ENCODE results near the gene RPL29.
"Not testable (repeated sequence)": the region's sequence is repeated elsewhere in the genome, so short reads cannot be mapped to it uniquely, and the experiment has no call there.

Gene RPL29

DNA sequence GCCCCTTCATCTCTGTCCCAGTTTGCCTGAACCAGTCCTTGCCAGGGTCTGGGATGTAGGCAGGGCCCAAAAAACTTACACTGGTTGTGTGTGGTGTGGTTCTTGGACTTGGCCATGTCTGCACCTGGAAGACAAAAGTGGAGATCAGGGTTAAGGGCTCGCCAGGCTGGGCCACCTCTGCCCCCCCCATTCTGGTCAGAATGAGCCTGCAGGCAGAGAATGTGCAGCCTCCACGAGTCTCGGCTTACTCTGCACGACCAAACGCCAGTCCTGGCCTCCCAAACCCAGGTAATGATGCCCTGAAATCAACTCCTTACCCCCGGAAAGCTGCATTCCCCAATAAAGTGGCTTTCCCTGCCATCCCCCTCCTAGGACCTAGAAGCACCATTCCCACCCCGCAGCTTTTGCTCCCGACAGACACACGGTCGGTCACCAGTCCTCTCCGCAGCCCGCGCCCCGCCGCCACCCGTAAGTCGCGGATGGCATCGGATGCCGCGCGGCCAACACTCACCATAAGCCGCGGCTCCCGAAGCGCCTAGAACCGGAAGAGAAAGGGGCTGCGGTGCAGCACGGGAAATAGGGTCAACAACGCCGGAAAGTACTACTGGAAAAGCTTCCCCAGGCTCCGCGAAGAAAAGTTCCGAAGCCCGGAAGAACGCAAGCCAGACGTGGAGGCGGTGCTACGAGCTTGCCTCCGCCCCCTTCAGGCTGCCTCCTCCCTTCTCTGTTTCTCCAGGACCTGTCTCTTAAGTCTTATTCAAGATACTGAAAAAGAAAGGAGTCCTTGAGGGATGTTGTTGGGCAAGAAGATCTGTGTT lies at the start of gene RPL29:
Gene RPL29, minus strand, starts transcription at position 550 of the 818 bp plus-strand sequence. Its CDS starts 434 bp downstream, at position 116.
- DNase-seq: peak; percentile 80

DNA sequence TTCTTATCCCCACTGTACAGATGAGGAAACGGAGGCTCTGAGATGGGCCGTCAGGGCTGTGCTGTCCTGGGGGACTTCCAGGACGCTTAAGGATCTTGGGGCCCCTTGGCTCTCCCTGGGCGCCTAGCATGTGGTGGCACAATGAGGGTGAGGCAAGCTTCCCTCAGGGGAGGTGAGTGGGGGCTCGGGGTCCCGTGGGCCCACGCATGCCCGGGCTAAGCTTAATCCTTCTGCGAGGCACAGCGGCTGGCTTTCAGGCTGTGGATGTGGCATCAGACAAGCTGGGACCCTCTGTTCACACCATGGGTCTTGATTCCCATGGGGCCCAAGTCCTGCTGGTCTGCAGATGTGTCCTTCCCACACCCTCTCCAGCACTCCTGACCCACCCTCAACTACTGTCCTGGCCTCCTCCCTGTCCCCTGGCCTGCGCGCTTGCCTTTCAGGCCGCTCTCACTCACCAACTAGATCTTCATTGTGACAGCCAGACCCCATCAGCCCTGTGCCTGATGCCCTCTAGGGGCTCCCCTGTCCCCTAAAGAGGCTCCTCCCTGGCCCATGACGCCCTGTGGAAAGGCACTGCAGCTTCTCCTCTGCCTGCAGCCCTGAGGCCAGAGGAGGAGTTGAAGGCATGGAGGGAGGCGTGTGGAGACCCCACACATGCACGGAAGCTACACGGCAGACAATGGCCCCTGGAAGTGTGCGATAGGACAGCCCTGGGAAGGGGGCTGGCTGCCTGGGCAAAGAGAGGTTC lies 49.3 kb upstream of the RPL29 start:
- DNase-seq: no peak

DNA sequence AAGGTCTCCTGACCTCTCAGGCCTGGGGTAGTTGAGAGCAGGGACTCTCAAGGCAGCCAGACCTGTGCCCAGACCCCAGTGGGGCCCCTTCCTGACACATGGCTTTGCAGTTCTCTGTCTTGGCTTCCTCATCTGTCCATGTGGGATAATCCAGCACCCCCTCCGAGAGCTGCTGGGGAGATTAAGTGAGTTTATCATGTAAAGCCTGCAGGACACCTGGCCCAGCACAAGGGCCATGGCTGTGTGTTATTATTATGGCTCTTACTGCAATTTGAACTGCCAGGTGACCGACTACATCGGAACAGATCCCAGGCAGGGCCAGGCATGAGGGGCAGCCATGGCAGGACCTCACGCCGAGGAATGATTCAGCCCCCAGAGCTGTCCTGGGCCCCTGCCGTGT lies 48.1 kb upstream of the RPL29 start:
- DNase-seq: no peak

DNA sequence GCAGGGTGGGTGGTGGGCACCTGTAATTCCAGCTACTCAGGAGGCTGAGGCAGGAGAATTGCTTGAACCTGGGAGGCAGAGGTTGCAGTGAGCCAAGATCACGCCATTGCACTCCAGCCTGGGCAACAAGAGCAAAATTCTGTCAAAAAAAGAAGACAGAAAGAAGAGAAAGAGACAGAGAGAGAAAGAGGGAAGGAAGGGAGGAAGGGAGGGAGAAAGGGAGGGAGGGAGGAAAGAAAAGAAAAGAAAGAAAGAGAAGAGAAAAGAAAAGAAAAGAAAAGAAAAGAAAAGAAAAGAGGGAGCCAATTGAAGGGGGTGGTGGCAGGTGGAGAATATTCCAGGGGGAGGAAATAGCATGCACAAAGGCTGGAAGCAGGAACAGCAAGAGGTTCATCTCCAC lies 47.3 kb upstream of the RPL29 start:
- not testable (repeated sequence) for DNase-seq

DNA sequence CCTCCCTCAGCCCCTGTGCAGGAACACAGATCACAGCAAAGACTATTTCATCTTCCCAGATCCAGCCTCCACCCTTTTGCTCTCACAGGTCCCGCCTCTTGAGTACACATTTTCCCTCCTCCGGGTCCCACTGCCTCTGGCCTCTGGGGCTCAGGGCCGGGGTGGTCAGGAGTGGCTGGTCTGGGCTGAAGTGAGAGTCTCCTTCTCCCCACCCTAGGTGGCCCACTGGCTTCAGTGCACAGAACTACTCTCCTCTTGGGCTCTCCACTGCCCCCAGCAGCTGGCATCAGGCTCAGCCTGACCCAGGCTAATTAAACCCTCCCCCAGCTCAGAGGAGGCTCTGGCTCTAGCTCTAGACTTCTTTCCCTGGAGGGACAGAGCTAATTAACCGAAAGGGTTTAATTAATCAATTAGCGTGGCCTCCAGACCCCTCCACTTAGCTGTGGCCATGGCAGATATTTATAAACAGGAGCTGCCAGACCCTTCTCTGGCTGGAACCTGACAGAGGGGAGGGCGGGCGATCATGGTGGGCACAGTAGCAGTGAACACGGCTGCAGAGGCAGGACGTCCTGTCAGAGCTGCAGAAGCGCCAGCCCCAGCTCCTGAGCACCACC lies 45.5 kb upstream of the RPL29 start:
- DNase-seq: peak; percentile 34

DNA sequence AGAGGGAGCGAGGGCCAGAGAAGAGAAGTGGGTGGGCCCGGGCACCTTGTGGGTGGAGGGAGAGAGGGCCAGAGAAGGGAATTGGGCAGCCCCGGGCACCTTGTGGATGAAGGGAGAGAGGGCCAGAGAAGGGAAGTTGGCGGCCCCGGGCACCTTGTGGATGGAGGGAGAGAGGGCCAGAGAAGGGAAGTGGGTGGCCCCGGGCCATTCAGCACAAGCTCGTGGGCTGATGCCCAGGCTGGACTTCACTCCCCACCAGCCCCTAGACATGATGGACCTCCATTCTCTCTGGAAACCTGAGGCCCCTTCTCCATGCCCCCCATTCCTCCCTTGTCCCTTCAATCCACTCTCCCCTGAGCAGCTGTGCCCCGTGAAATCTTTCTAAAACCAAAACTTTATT lies 44.9 kb upstream of the RPL29 start:
- no peak for DNase-seq

DNA sequence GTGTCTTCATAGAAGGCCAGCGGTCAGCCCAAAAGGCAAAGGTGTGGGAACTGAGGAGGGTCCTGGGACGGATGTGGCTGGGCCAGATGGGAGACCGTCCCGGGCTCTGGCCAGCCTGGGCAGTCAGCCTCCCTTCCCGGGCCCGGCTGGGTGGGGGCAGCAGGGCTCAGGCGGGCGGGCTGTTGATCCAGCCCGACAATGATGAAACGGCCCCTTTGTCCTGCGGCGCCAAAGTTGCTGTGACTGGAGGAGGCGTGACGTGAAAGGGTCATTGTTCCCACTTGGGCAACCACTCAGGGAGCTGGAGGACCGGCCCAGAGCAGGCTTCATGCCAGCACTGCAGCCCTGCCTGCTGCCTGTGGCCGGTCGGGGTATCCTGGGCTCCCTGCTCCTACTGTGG lies 44.2 kb upstream of the RPL29 start:
- DNase-seq: no peak

DNA sequence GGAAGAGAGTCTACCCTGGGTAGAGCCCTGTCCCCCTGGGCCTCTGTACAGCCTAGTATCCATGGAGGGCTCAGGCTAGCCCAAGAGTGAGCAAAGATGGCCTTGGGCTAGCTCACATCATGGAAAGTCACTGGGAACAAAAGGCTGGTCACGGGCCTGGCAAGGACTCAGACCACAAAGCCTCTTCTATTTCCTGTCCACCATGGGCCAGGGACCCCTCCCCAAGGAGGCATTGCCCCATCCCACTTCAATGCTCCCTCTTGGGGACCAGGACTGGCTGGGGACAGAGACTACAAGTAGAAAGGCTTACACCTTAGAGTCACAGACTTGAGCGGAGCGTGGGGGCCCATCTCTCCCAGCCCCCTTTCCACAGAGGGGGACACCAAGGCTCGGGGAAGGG lies 43.7 kb upstream of the RPL29 start:
- DNase-seq: no peak

DNA sequence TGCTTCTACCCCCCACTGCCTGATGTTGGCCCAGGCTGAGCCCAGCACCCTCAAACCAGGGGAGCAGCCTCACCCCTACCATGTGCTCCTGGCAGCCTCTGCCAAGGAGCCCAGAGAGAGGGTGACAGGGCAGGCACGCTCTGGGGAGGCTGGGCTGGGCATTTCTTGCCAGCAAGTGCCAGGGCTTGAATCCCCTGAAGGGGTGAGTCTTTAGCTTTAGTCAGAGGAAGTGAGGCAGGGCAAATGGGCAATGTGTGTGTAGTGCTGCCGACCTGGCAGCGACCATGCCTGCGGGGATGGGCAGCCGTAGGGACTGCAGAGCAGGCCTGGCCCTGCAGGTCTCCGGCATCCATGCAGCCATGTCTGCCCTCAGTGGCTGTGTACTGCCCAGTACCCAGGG lies 42.5 kb upstream of the RPL29 start:
- DNase-seq: no peak

DNA sequence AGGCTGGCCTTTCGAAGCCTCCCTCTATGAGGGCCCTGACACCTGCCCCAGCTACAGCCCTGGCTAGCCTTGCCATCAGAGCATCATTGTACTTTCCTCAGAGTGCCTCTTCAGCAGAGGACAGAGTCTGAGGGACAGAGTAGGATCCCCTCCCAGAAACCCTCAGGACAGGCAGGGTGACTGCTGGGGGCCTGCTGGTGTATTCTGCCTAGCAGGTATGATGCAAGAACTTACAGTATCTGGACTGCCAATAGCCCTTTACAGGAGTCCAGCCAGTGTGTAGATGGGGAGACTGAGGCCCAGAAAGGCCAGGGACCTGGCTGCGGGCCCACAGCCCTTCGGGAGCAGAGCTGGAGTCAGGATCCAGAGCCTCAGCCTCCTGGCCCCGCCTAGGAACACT lies 41.6 kb upstream of the RPL29 start:
- DNase-seq: no peak

DNA sequence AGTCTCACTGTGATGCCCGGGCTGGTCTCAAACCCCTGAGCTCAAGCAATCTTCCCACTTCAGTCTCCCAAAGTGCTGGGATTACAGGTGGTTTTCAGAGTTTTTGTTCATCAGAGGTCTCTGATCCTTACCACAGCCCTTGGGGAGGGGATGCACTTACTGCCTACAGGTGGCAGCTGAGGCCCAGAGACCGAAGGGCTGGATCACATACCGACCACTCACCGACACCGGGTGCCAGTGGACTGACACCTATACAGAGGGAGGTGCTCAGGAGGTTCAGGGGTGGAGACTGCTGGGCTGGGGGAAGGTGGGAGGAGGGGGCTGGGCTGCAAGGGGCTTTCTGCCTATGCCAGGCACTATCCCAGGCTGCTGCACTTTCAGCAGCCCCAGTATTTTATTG lies 41.1 kb upstream of the RPL29 start:
- DNase-seq: no peak

DNA sequence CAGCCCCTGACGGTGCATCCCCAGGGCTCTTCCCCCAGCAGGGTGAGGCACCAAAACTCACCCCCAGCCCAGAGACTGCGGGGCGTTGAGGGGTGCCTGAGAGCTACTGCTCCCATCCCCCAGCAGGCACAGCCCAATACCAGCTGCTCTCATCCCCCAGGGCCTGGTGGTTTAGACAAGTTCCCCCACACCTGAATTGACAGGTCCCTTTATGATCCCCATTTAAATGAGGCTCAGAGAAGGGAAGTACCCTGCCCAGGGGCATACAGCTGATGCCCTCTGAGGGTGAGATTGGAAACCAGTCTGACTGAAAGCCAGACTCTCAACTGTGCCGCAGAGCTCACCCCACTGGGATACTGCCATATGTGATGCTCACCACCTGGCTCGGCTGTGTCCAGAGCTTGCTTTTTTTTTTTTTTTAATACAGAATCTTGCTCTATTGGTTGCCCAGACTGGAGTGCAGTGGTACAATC lies 40.6 kb upstream of the RPL29 start:
- no peak for DNase-seq

DNA sequence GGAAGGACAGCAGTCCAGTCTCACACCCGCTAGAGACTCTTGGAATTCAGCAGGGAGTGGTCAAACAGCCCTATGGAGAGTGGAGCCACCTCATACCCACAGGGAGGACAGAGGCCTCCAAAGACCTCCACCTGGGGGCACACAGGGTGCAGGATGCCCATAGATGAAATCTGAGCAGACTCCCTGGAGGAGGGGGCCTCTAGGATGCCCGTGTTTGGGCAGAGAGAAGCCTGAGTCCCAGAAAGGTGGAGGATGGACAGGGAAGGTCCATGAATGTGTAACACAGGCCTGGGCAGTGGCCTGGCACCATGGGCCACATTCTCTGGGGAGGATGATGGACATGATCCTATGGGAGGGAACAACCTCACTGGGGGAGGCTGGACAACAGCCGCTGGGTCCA lies 39.0 kb upstream of the RPL29 start:
- DNase-seq: no peak

DNA sequence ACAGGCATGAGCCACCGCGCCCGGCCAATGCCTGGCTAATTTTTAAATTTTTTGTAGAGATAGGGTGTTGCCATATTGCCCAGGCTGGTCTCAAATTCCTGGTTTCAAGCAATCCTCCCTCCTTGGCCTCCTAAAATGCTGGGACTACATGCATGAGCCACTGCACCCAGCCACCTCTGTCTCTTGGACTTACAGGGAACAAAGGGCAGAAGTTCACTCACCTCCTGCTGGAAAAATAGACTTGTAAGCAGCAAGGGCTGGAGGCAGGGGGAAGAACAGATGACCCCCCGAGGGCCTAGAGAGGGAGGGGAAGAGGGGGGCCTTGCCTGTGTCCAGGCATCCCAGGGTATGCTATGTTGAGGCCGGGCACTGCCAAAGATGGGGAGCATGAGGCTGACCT lies 38.5 kb upstream of the RPL29 start:
- DNase-seq: no peak

DNA sequence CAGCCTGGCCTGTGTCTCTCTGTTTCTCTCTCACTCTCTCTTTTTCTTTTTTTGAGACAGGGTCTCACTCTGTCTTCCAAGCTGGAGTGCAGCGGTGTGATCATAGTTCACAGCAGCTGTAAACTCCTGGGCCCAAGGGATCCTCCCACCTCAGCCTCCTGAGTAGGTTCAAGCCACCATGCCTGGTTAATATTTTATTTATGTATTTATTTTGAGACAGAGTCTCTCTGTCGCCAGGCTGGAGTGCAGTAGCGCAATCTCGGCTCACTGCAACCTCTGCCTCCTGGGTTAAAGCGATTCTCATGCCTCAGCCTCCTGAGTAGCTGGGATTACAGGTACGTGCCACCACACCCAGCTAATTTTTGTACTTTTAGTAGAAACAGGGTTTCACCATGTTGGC lies 38.1 kb upstream of the RPL29 start:
- DNase-seq: not testable (repeated sequence)

DNA sequence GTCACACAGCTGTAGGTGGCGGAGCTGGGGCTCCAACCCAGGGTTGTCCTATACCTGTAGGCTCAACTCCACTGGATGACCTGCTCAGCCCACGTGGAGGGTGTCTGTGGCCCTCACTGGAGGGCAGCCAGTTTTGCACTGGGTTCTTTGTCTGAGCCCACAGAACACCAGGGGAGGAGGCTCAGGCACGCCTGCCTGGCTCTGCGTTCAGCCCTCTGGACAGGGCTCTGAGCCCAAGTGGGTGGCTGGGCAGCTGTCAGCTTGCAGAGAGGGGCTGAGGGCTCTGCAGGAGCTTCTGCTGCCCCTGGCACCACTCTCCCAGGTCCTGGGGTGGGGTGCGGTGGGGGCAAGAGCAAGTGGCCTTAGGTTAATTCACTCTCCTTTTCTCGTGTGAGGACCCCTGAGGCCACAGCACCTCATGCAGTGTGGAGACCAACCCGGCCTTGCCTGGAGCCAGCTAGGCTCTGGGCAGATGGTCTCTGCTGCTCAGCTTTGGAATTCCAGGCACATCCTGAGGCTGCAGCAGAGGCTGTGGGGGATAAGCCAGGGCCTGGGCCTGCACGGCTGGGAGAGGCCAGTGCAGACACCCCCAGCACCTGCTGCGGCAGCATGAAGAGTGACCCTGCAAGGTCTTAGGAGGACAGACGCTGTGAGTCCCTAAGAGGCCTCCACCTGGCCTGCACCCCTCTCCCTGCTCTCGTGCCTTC lies 37.2 kb upstream of the RPL29 start:
- no peak for DNase-seq

DNA sequence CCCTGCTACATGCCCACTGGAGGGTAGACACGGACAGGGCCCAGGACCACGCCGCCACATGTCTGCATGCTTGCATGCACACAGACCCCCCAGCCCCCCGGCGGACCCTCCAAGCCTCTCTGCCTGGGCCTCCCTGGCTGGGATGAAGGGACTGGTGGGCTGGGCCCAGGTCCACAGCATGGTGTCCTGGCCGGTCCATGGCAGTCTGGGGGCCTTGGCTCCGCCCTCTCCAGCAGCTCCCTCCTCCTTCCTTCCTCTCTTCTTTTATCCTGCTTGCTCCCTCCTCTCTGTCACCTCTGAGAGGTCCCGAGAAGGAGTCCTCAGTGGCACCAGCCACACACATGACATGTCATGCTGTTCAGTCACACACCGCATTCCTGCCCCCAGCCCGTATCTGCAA lies 36.2 kb upstream of the RPL29 start:
- no peak for DNase-seq

DNA sequence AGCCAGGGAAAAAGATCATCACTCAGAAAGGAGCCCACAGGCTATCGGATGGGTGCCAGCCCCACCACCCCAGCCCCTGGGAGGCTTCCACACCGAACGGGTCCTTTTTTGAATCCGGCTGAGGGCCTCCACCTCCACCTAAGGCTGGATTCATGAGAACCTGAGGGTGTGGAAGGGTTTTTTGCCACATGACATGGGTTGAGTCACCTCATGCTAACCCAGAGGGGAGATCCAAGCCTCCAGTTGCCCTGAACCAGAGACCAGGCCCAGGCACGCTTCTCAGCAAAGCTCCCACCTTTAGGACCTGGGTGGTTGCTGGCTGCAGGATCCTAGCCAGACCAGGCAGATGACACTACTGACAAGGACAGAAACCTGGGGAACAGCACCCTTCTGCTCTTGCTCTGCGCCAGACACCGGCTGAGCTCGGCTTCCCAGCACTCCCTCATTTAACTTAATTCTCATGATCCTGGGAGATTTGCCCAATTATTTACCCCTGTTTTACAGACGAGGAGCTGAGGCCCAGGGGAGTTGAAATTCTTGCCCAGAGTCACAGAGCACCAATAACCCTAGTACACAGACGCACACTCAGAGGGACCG lies 35.1 kb upstream of the RPL29 start:
- DNase-seq: no peak

DNA sequence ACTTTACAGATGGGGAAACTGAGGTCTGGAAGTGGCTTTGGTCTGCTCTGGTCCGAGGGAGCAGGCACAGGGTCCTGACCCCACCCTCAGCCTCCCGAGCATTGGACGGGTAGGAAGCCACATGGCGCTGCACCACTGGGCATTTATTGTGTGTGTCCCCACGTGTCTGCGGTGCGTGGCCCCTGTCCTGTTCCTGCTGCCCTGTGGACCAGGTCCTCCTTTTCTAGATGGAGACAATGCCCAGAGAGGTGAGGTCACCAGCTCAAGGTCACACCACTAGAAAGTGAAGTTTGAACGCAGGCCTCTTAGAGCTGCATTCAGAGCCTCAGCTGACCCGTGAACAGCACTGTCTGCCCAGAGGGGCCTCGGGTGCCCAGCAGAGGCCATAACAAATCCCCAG lies 33.8 kb upstream of the RPL29 start:
- no peak for DNase-seq

DNA sequence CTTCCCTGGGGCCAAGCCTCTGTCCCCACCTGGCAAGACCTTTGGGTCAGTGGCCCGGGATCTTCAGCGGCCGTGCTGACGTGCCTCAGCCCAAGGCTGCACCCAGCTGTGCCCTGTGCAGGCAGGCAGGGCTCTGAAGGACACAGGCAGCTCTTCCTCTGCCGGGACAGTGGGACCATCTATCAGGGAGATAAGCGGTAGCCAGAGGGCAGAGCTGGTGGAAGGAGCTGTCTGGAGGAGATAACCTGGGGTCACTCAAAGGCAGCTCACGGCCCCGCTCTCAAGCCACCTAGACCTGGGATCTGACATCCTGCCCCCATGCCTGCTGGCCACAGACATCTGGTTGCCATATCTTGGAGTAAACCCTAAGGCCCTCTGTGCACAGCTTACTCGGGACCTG lies 33.4 kb upstream of the RPL29 start:
- DNase-seq: no peak

DNA sequence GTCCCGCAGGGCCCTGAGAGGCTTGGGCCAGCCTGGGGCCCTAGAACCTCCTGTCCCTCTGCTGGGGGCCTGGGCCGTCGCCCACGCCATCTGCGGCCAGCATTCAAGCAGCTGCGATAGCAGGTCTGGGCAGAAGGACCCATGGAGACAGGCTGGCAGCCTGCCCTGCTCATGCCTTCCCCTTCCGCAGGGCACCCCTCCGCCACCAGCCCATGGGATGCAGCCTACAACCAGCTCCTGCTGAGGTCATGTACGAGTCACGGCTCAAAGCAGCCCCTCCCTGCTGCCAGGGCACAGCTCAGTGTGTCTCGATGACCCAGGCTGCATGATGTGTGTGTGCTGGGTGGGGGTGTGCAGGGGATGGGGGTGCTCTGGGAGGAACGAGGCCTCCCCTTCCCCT lies 32.9 kb upstream of the RPL29 start:
- DNase-seq: peak; percentile 50

DNA sequence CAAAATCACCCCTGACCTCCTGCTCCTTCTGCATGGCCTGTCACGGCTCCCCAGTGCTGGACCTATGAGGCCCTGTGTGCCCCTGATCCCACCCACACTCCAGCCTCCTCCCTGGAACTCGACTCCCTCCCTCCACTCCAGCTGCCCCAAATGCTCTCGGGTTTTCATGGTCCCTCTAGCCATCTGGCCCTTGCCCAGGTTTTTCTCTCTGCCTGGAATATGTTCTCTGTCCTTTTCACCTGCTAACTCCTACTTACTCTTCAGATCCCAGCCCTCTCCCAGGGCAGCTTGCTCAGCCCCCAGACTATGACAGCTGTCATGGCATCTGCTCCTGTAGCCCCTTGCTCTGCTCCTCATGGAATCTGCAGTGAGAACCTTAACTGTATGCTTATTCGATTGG lies 30.3 kb upstream of the RPL29 start:
- DNase-seq: no peak

DNA sequence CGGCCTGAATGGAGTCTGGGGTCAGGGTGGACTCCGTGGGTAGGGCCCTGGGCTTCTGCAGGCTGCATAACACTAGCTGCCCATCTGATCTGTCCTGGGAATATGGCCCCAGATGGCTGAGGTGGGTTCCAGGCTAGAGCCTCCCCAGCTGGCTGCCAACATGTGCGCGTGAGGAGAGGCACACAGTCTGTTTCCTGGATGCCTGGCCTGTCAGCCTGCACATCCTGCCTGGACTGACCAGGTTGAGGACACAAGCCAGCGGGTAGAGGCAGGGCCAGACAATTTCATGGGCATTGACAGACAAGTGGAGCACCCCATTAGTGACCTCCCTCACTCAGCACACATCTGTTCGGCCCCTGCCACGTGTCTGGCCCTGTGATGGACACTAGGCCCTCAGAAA lies 29.8 kb upstream of the RPL29 start:
- no peak for DNase-seq
